HG03457 (cell line): Measurements from ENCODE around the gene MYH7.

Experiments
- ATAC-seq: cut with Tn5 transposase; IDR thresholded peaks from one replicate; pipeline ENCODE4 v1.9.1; 2021; ENCODE audit warnings: moderate number of reproducible peaks; ENCODE audit not compliant: unreplicated experiment

The MYH7 gene

GRCh38 chr14:23375527-23376251 lies 59.8 kb downstream of the MYH7 start:
- no peak for ATAC-seq

- no peak for ATAC-seq
These were observed 62.4 kb downstream of the MYH7 start for GRCh38 chr14:23373041-23373440.

GRCh38 chr14:23372509-23372908 lies 63.0 kb downstream of the MYH7 start, which contains the start of gene IL25:
Gene IL25 (plus strand): TSS chr14:23372809.
- no peak for ATAC-seq

- ATAC-seq: no peak
These were observed 63.6 kb downstream of the MYH7 start for GRCh38 chr14:23371865-23372264.

GRCh38 chr14:23370221-23370620 lies 65.2 kb downstream of the MYH7 start:
- no peak for ATAC-seq

- ATAC-seq: no peak
These were observed 69.0 kb downstream of the MYH7 start for GRCh38 chr14:23366426-23366921.

GRCh38 chr14:23365732-23366425 lies 69.6 kb downstream of the MYH7 start:
- ATAC-seq: no peak

- no peak for ATAC-seq
These were observed 70.3 kb downstream of the MYH7 start, which contains the start of gene EFS for GRCh38 chr14:23365036-23365731. Gene EFS (minus strand): TSS chr14:23365172. CDS start chr14:23365025, 147 bp downstream.

- no peak for ATAC-seq
These were observed 71.1 kb downstream of the MYH7 start for GRCh38 chr14:23364164-23365035.
